B cell (primary cell): ENCODE data around the gene ANKHD1.

Source experiments
- EZH2 ChIP-seq: IDR thresholded peaks from 2 replicates; pipeline ENCODE4 v1.6.1; 2012; ENCODE audit warnings: borderline replicate concordance, low read depth, mild to moderate bottlenecking, moderate library complexity, low read length; ENCODE audit not compliant: insufficient read depth, poor library complexity, severe bottlenecking
- TF ChIP-seq, protein P1 (sequence below): fragments of 200-600 bp; IDR thresholded peaks from one replicate; pipeline ENCODE4 v1.8.0; 2022; ENCODE audit warnings: antibody characterized with exemption, mild to moderate bottlenecking

DNA sequence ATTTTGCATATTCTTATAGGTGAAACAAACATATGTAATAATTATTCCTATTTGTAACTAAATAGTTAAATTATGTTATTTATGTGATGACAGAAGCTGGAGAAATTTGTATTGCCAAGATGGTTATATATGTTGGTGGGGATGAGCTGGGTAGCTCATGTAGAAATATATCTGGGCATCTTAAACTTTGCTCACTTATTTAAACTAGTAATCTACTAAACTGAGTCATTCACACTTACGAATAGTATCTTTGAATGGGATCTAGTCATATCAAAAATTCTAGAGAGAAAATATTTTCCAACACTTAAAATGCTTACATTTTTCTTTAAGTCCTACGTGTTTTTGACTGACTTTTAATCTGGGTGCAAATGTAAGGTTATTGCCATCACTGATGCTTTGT is 101.2 kb downstream of the ANKHD1 start:
- TF ChIP-seq, protein P1, sequence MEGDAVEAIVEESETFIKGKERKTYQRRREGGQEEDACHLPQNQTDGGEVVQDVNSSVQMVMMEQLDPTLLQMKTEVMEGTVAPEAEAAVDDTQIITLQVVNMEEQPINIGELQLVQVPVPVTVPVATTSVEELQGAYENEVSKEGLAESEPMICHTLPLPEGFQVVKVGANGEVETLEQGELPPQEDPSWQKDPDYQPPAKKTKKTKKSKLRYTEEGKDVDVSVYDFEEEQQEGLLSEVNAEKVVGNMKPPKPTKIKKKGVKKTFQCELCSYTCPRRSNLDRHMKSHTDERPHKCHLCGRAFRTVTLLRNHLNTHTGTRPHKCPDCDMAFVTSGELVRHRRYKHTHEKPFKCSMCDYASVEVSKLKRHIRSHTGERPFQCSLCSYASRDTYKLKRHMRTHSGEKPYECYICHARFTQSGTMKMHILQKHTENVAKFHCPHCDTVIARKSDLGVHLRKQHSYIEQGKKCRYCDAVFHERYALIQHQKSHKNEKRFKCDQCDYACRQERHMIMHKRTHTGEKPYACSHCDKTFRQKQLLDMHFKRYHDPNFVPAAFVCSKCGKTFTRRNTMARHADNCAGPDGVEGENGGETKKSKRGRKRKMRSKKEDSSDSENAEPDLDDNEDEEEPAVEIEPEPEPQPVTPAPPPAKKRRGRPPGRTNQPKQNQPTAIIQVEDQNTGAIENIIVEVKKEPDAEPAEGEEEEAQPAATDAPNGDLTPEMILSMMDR, result no peak
- TF ChIP-seq EZH2, result no peak
